Astrocyte (in vitro differentiated cells and primary cell): Measurements from ENCODE around the gene AGBL5.

Source experiments
- CTCF ChIP-seq: IDR thresholded peaks from 2 replicates; pipeline ENCODE4 v1.5.1; 2011; ENCODE audit warnings: low read depth, mild to moderate bottlenecking, inconsistent platforms, low read length, moderate library complexity; ENCODE audit not compliant: insufficient read depth
- EZH2 ChIP-seq: IDR thresholded peaks from 2 replicates; pipeline ENCODE4 v1.6.1; 2012; ENCODE audit warnings: mild to moderate bottlenecking, low read length, inconsistent platforms; ENCODE audit not compliant: insufficient read depth

- no peak for TF ChIP-seq EZH2
- TF ChIP-seq CTCF: no peak
These were observed 28.6 kb downstream of the AGBL5 start for GRCh38 chr2:27080140-27080469.
